ENCODE measurements around the gene CREB3L4. TPM values are rescaled to one million over a fixed set of nuclear protein-coding genes. Genes with fewer than 3 reads are reported as not detected.

CREB3L4 gene
- total RNA-seq, 1 donor from 2014 or later: 11.1 TPM

GRCh38 chr1:153973071-153973470 is 5.4 kb downstream of the CREB3L4 start:
- H3K4me1 Mint-ChIP-seq (ENCODE audit: unreplicated experiment): peaks cover 28% of the 10 kb centered on the region

GRCh38 chr1:153973525-153973924 is 5.8 kb downstream of the CREB3L4 start:
- TF ChIP-seq, protein P1, sequence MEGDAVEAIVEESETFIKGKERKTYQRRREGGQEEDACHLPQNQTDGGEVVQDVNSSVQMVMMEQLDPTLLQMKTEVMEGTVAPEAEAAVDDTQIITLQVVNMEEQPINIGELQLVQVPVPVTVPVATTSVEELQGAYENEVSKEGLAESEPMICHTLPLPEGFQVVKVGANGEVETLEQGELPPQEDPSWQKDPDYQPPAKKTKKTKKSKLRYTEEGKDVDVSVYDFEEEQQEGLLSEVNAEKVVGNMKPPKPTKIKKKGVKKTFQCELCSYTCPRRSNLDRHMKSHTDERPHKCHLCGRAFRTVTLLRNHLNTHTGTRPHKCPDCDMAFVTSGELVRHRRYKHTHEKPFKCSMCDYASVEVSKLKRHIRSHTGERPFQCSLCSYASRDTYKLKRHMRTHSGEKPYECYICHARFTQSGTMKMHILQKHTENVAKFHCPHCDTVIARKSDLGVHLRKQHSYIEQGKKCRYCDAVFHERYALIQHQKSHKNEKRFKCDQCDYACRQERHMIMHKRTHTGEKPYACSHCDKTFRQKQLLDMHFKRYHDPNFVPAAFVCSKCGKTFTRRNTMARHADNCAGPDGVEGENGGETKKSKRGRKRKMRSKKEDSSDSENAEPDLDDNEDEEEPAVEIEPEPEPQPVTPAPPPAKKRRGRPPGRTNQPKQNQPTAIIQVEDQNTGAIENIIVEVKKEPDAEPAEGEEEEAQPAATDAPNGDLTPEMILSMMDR (IDR thresholded peaks at IDR 0.05): no peak
- Mint-ChIP-seq H3K9me3 (ENCODE audit: unreplicated experiment) (no peaks in the 10 kb centered on the region), H3K4me1 (ENCODE audit: unreplicated experiment) (peaks cover 27% of the 10 kb centered on the region)

More at GRCh38 chr1:153973071-153973470, 5.4 kb downstream of the CREB3L4 start:
- TF ChIP-seq, protein P1 (IDR thresholded peaks at IDR 0.05): no peak
- peak overlapping the region; percentile 52 for H3K27ac Mint-ChIP-seq (ENCODE audit: unreplicated experiment)
- H3K4me3 Mint-ChIP-seq (ENCODE audit: unreplicated experiment): no peak overlapping the region
- H3K36me3 Mint-ChIP-seq (ENCODE audit: unreplicated experiment): peaks cover 15% of the 10 kb centered on the region
- no peak for DNase-seq (ENCODE audit: extremely low spot score, unreplicated experiment)
- no peaks in the 10 kb centered on the region for H3K9me3 Mint-ChIP-seq (ENCODE audit: unreplicated experiment)
- H3K27me3 Mint-ChIP-seq (ENCODE audit: unreplicated experiment): no peaks in the 10 kb centered on the region

GRCh38 chr1:153976819-153977249 is 9.1 kb downstream of the CREB3L4 start:
- TF ChIP-seq, protein P1 (IDR thresholded peaks at IDR 0.05): no peak
- H3K4me1 Mint-ChIP-seq (ENCODE audit: unreplicated experiment): peaks cover 30% of the 10 kb centered on the region
- H3K27ac Mint-ChIP-seq (ENCODE audit: unreplicated experiment): peak overlapping the region; percentile 84
- H3K4me3 Mint-ChIP-seq (ENCODE audit: unreplicated experiment): peak overlapping the region; percentile 98
- no peak for DNase-seq (ENCODE audit: extremely low spot score, unreplicated experiment)
- no peaks in the 10 kb centered on the region for H3K27me3 Mint-ChIP-seq (ENCODE audit: unreplicated experiment)
- H3K9me3 Mint-ChIP-seq (ENCODE audit: unreplicated experiment): no peaks in the 10 kb centered on the region
- peaks cover 16% of the 10 kb centered on the region for H3K36me3 Mint-ChIP-seq (ENCODE audit: unreplicated experiment)

More at GRCh38 chr1:153973525-153973924, 5.8 kb downstream of the CREB3L4 start:
- Mint-ChIP-seq H3K4me3 (ENCODE audit: unreplicated experiment) (no peak overlapping the region), H3K36me3 (ENCODE audit: unreplicated experiment) (peaks cover 15% of the 10 kb centered on the region), H3K27ac (ENCODE audit: unreplicated experiment) (no peak overlapping the region), H3K27me3 (ENCODE audit: unreplicated experiment) (no peaks in the 10 kb centered on the region)
- DNase-seq (ENCODE audit: extremely low spot score, unreplicated experiment): no peak

DNA sequence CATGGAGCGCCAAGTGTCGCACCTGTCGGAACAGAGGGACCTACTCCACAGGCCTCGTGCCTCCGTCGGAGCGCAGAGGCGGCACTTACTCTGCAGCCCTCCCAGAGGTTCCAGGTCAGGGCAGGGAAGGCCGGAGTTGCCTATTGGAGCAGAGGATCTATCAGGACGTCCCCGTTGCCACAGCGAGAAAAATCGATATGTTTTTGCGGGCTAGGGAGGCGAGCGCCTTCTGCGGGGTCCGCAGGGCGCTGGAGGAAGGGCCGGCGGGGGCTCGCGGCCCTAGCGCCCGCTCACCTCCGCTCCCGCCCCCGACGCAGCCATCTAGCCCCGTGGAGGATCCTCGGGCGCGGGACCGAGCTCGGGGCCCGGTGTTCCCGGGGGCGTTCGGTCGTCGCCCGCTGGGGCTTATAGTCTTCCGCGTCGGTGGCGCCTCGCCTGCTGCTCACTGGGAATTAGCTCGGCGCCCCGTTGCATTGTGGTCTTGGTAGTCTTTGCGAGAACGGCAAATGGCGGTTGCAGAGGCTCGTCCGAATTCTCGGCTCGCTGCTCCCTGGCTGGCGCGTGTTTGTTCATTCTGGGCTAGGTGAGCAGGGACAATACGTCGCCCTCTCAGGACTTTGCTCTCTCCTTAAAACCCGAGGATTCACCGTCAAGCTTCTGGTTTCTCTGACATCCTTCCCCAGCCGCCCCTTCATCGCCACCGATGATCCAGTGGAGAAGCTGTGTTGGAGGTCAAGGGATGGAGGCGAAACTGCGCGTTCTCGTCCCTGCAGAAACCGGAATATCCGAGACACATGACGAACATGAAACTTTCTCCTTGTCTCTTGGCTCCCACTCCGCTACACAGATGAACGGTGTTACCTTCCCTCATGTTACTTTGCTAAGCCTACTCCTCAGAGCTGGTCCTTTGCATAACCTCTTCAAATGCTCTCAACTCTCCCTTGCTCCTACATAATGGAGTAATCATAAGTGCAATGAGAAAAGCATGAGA is 9.8 kb downstream of the CREB3L4 start, which contains the start of gene JTB:
TSS of gene JTB (minus strand) at position 425 of the 991 bp plus-strand sequence. CDS start at position 3, 422 bp downstream.
- TF ChIP-seq, protein P1 (IDR thresholded peaks at IDR 0.05): no peak
- H3K36me3 Mint-ChIP-seq (ENCODE audit: unreplicated experiment): peaks cover 21% of the 10 kb centered on the region
- H3K4me1 Mint-ChIP-seq (ENCODE audit: unreplicated experiment): peaks cover 31% of the 10 kb centered on the region
- H3K27ac Mint-ChIP-seq (ENCODE audit: unreplicated experiment): peak within 1 kb of the TSS; percentile 96
- H3K9me3 Mint-ChIP-seq (ENCODE audit: unreplicated experiment): no peaks in the 10 kb centered on the region
- peak within 1 kb of the TSS; percentile 98 for H3K4me3 Mint-ChIP-seq (ENCODE audit: unreplicated experiment)
- no peaks in the 10 kb centered on the region for H3K27me3 Mint-ChIP-seq (ENCODE audit: unreplicated experiment)
- peak; percentile 91 for DNase-seq (ENCODE audit: extremely low spot score, unreplicated experiment)
